GM18909 (cell line): Measurements from ENCODE around the gene CAMSAP1.

Source experiments
- ATAC-seq: cut with Tn5 transposase; IDR thresholded peaks from one replicate; pipeline ENCODE4 v1.9.1; 2021; ENCODE audit warnings: mild to moderate bottlenecking; ENCODE audit not compliant: unreplicated experiment, poor library complexity

The CAMSAP1 gene

GRCh38 chr9:135857371-135857786 is 50.0 kb downstream of the CAMSAP1 start:
- ATAC-seq: no peak

- no peak for ATAC-seq
These were observed 55.6 kb downstream of the CAMSAP1 start for GRCh38 chr9:135851748-135852147.

GRCh38 chr9:135850737-135851136 is 56.6 kb downstream of the CAMSAP1 start:
- ATAC-seq: no peak

GRCh38 chr9:135849181-135849580 is 58.2 kb downstream of the CAMSAP1 start:
- no peak for ATAC-seq

GRCh38 chr9:135848341-135849047 is 58.9 kb downstream of the CAMSAP1 start:
- ATAC-seq: no peak

- ATAC-seq: no peak
These were observed 59.5 kb downstream of the CAMSAP1 start for GRCh38 chr9:135847833-135848232.

- no peak for ATAC-seq
These were observed 66.8 kb downstream of the CAMSAP1 start for GRCh38 chr9:135840539-135840938.

GRCh38 chr9:135840107-135840506 is 67.2 kb downstream of the CAMSAP1 start:
- ATAC-seq: no peak

- no peak for ATAC-seq
These were observed 67.8 kb downstream of the CAMSAP1 start for GRCh38 chr9:135839516-135839915.

GRCh38 chr9:135835131-135835530 is 72.2 kb downstream of the CAMSAP1 start:
- ATAC-seq: no peak

GRCh38 chr9:135833864-135834263 is 73.5 kb downstream of the CAMSAP1 start:
- ATAC-seq: no peak

- no peak for ATAC-seq
These were observed 76.8 kb downstream of the CAMSAP1 start for GRCh38 chr9:135830496-135830895.

GRCh38 chr9:135828656-135829055 is 78.7 kb downstream of the CAMSAP1 start:
- no peak for ATAC-seq

- ATAC-seq: no peak
These were observed 79.3 kb downstream of the CAMSAP1 start for GRCh38 chr9:135827866-135828580.

- ATAC-seq: no peak
These were observed 80.0 kb downstream of the CAMSAP1 start for GRCh38 chr9:135827301-135827700.

- ATAC-seq: no peak
These were observed 81.2 kb downstream of the CAMSAP1 start for GRCh38 chr9:135826188-135826545.

GRCh38 chr9:135825435-135826187 is 81.7 kb downstream of the CAMSAP1 start:
- ATAC-seq: no peak

GRCh38 chr9:135823036-135823435 is 84.3 kb downstream of the CAMSAP1 start:
- no peak for ATAC-seq

GRCh38 chr9:135822374-135822755 is 85.0 kb downstream of the CAMSAP1 start:
- ATAC-seq: no peak

- no peak for ATAC-seq
These were observed 85.5 kb downstream of the CAMSAP1 start for GRCh38 chr9:135821733-135822373.

- no peak for ATAC-seq
These were observed 86.2 kb downstream of the CAMSAP1 start for GRCh38 chr9:135821116-135821515.
